Naive thymus-derived CD4-positive, alpha-beta T cell (primary cell): ENCODE measurements around the gene RNF151. TPM values are rescaled to one million over a fixed set of nuclear protein-coding genes. Genes with fewer than 3 reads are reported as not detected.
A peak's percentile ranks its signal among the peaks of the same experiment; 100 is the strongest.

Source experiments
- ATAC-seq: fragments of 150-1000 bp; cut with Tn5 transposase; 2 replicates; pipeline ENCODE4 v1.10.0; 2021; ENCODE audit warnings: mild to moderate bottlenecking, moderate library complexity
- CTCF ChIA-PET: fragments of 350-600 bp; sonication (Branson Sonifier 250); formaldehyde crosslinking; loops from one replicate; lab custom pipeline; 2021; ENCODE audit warnings: antibody characterized with exemption; lab: Charles Lee
- POLR2A ChIA-PET: fragments of 350-600 bp; sonication (Branson Sonifier 250); formaldehyde crosslinking; loops from one replicate; lab custom pipeline; 2021; ENCODE audit warnings: antibody characterized with exemption, inconsistent platforms; lab: Charles Lee
- DNase-seq, 9 donors: peaks; one replicate each; pipeline versions ENCODE4 v3.0.0 to v3.0.0-alpha.2; 2020 to 2022; ENCODE audit warnings: mixed read lengths in 1 of 9
- H3K27ac ChIP-seq: one replicate; pipeline ENCODE4 v1.7.0; 2013; ENCODE audit warnings: mild to moderate bottlenecking, low read depth, low read length, moderate library complexity
- H3K27me3 ChIP-seq, 2 donors: one replicate each; pipeline ENCODE4 v1.7.0; 2013; ENCODE audit warnings: low read length in 2 of 2, mild to moderate bottlenecking in 2 of 2, moderate library complexity in 2 of 2; ENCODE audit not compliant: control insufficient read depth in 2 of 2, insufficient read depth in 2 of 2
- H3K36me3 ChIP-seq, 3 experiments: 1 replicate in 2 of 3; 2 replicates in 1 of 3; pipeline ENCODE4 v1.7.0; 2013; ENCODE audit warnings: low read length in 3 of 3, mild to moderate bottlenecking in 3 of 3, moderate library complexity in 1 of 3; ENCODE audit not compliant: insufficient read depth in 3 of 3, control insufficient read depth in 2 of 3
- H3K4me1 ChIP-seq, 2 donors: one replicate each; pipeline ENCODE4 v1.7.0; 2013; ENCODE audit warnings: low read length in 2 of 2, mild to moderate bottlenecking in 2 of 2, moderate library complexity in 1 of 2; ENCODE audit not compliant: control insufficient read depth in 2 of 2, insufficient read depth in 2 of 2
- H3K4me3 ChIP-seq: 2 replicates; pipeline ENCODE4 v1.7.0; 2013; ENCODE audit warnings: mild to moderate bottlenecking, low read length
- H3K9me3 ChIP-seq, 3 experiments: 1 replicate in 2 of 3; 2 replicates in 1 of 3; pipeline ENCODE4 v1.7.0; 2013; ENCODE audit warnings: low read length in 3 of 3; ENCODE audit not compliant: control insufficient read depth in 2 of 3
- H3K27ac Mint-ChIP-seq, 9 donors: one replicate each; pipeline ENCODE4 v1.8.0; 2020 to 2022; ENCODE audit warnings: mixed read lengths in 9 of 9, mild to moderate bottlenecking in 8 of 9, moderate library complexity in 5 of 9, inconsistent platforms in 2 of 9
- H3K27me3 Mint-ChIP-seq, 5 donors: one replicate each; pipeline ENCODE4 v1.8.0; 2021 to 2022; ENCODE audit warnings: mixed read lengths in 5 of 5, mild to moderate bottlenecking in 1 of 5
- H3K36me3 Mint-ChIP-seq, 5 donors: one replicate each; pipeline ENCODE4 v1.8.0; 2020 to 2022; ENCODE audit warnings: mixed read lengths in 5 of 5, mild to moderate bottlenecking in 3 of 5, inconsistent platforms in 1 of 5
- H3K4me1 Mint-ChIP-seq, 7 donors: one replicate each; pipeline ENCODE4 v1.8.0; 2020 to 2022; ENCODE audit warnings: mixed read lengths in 7 of 7, mild to moderate bottlenecking in 3 of 7, inconsistent platforms in 1 of 7
- H3K4me3 Mint-ChIP-seq, 10 donors: one replicate each; pipeline ENCODE4 v1.8.0; 2020 to 2022; ENCODE audit warnings: mild to moderate bottlenecking in 10 of 10, mixed read lengths in 10 of 10, moderate library complexity in 6 of 10, inconsistent platforms in 2 of 10
- H3K9me3 Mint-ChIP-seq, 11 donors: one replicate each; pipeline ENCODE4 v1.8.0; 2020 to 2022; ENCODE audit warnings: mixed read lengths in 11 of 11, mild to moderate bottlenecking in 4 of 11, inconsistent platforms in 1 of 11, moderate library complexity in 1 of 11
- intact Hi-C, 2 donors: fragments of 100-400 bp; cut with micrococcal nuclease; formaldehyde crosslinking; loops; one replicate each; pipeline ENCODE4 v1.15.1; 2023
- polyA plus RNA-seq, 2 donors: library from polyadenylated mRNA; unstranded; fragments of 300-500 nt; fragmentation: Illumina TruSeq; gene quantifications; one replicate each; pipeline ENCODE4 v1.2.3, GENCODE V29; 2021
- total RNA-seq, 6 experiments: library from RNA in 5 of 6; stranded (reverse) in 5 of 6; gene quantifications; 1 replicate in 5 of 6; 2 replicates in 1 of 6; pipeline ENCODE4 v1.2.3 and lab custom pipeline; 2021 to 2026

Gene RNF151
- total and polyA plus RNA-seq, 7 experiments from 2014 or later: 0.51 TPM; not detected in 6

DNA sequence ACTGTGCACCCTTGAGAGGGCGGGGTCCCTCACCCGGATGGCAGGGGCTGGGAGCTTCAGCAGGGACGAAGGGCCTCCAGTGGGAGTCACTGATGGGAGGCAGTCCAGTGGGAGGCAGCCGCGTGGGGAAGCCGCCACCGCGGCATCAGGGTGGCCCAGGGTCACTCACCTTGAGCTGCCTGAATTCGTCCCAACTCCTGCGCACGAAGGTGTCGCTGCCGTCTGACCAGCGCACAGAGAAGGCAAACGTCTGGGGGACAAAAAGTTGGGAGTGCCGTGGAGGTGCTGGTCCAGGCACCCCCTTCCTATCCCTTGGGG is 14.1 kb downstream of the RNF151 start:
- H3K4me3 Mint-ChIP-seq: no peak overlapping the region

DNA sequence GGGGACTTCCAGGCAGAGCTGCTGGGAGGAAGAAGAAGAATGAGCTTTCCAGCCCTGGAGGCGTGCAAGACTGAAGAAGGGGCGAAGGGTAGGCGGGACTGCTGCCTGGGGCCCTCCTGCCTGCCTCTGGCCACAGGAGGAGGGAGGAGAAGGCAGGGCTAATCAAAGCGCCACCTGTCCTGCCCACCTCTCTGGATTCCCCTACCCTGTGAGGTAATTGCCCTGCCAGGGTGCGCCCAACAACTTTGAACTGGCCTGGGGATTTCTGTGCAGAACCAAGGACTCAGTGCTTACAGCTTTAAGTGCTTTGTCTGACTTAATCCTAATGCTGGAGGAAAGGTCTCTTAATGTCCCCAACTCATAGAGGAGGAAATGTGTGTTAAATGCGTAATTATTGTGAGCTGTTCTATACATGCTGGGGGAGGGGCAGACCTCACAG is 14.8 kb downstream of the RNF151 start, which contains the start of gene NOXO1:
Gene NOXO1 (minus strand): TSS at position 72 of the 439 bp plus-strand sequence. CDS start 290 bp downstream, outside the sequence.
- intact Hi-C loops: no loop called here
- no peak within 1 kb of the TSS for H3K4me3 ChIP-seq
- Mint-ChIP-seq H3K27ac (no peak within 1 kb of the TSS), H3K4me1 (peaks cover 0 to 26% (median 14%) of the 10 kb centered on the region in 7 donors), H3K36me3 (peaks cover 0 to 9% (median 6%) of the 10 kb centered on the region in 5 donors), H3K9me3 (no peaks in the 10 kb centered on the region), H3K4me3 (peak within 1 kb of the TSS in 7 of 10 donors; percentile 23 to 83 (median 49)), H3K27me3 (peaks cover 1 to 32% (median 8%) of the 10 kb centered on the region in 5 donors)
- DNase-seq (no peak), ATAC-seq (no peak)
- H3K27ac ChIP-seq: no peak within 1 kb of the TSS
- H3K4me1 ChIP-seq: peaks cover 0 to 13% of the 10 kb centered on the region in 2 donors
- POLR2A ChIA-PET: interaction anchor here (1.1 to 11.4 kb wide), 4 partner anchors 10 to 20 kb away, joined by 4 to 61 read pairs (median 22); partner anchors contain the start of genes RPS2 and TBL3
- CTCF ChIA-PET: no interaction called here
- H3K27me3 ChIP-seq: peaks cover 0 to 3% of the 10 kb centered on the region in 2 donors
- no peaks in the 10 kb centered on the region for H3K9me3 ChIP-seq
- peaks cover 0 to 35% (median 0%) of the 10 kb centered on the region in 3 experiments for H3K36me3 ChIP-seq

More for the DNA sequence above, 14.1 kb downstream of the RNF151 start:
- CTCF ChIA-PET: no interaction called here
- DNase-seq: no peak
- intact Hi-C loops: no loop called here
- no peaks in the 10 kb centered on the region for H3K9me3 ChIP-seq
- peaks cover 0 to 13% of the 10 kb centered on the region in 2 donors for H3K4me1 ChIP-seq
- no peak overlapping the region for H3K4me3 ChIP-seq
- ATAC-seq: no peak
- H3K27ac Mint-ChIP-seq: no peak overlapping the region
- peaks cover 0 to 32% (median 8%) of the 10 kb centered on the region in 5 donors for H3K27me3 Mint-ChIP-seq
- POLR2A ChIA-PET: interaction anchor here (0.9 to 11.4 kb wide), 5 partner anchors 9 to 174 kb away, joined by 4 to 61 read pairs (median 16); partner anchors contain the start of genes RPS2 and TBL3
- no peak overlapping the region for H3K27ac ChIP-seq
- no peaks in the 10 kb centered on the region for H3K9me3 Mint-ChIP-seq
- H3K36me3 Mint-ChIP-seq: peaks cover 0 to 12% (median 7%) of the 10 kb centered on the region in 5 donors
- peaks cover 0 to 35% (median 0%) of the 10 kb centered on the region in 3 experiments for H3K36me3 ChIP-seq
- peaks cover 0 to 3% of the 10 kb centered on the region in 2 donors for H3K27me3 ChIP-seq
- peaks cover 0 to 24% (median 14%) of the 10 kb centered on the region in 7 donors for H3K4me1 Mint-ChIP-seq

DNA sequence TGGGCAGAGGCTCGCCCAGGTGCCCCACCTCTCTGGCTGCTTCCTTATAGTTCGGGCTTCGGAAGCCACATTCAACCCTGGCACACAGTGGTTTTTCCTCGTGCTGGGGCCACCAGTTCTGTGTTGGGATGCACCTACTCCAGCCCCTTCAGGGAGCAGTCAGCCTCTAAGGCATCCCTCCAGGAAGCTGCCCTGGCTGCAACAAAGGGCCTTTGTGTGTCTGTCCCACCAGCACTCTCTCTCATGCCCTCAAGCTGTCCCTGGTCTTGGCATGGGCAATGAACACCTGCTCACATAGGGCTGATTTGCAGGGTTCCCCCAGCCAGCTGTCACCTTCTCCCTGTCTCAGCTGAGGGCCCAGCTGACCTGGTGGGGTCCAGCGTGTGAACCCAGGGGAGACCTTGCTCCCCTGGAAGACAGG is 15.4 kb downstream of the RNF151 start:
- H3K4me3 ChIP-seq: no peak overlapping the region
- Mint-ChIP-seq H3K27me3 (peaks cover 7 to 32% (median 8%) of the 10 kb centered on the region in 5 donors), H3K4me3 (peak overlapping the region in 6 of 10 donors; percentile 23 to 83 (median 64)), H3K27ac (no peak overlapping the region), H3K4me1 (peaks cover 0 to 27% (median 14%) of the 10 kb centered on the region in 7 donors), H3K9me3 (no peaks in the 10 kb centered on the region), H3K36me3 (peaks cover 0 to 12% (median 8%) of the 10 kb centered on the region in 5 donors)
- ATAC-seq: no peak
- peaks cover 0 to 3% of the 10 kb centered on the region in 2 donors for H3K27me3 ChIP-seq
- H3K36me3 ChIP-seq: peaks cover 0 to 34% (median 0%) of the 10 kb centered on the region in 3 experiments
- CTCF ChIA-PET: interaction anchor here (2.3 kb wide), 1 partner anchor 22 kb away, joined by 6 read pairs; no protein-coding TSS in a partner anchor
- POLR2A ChIA-PET: interaction anchor here (0.9 to 11.4 kb wide), 5 partner anchors 10 to 173 kb away, joined by 3 to 61 read pairs (median 18); partner anchors contain the start of genes NDUFB10, RPS2, TBL3 and TRAF7
- intact Hi-C loops: no loop called here
- H3K27ac ChIP-seq: no peak overlapping the region
- H3K9me3 ChIP-seq: no peaks in the 10 kb centered on the region
- H3K4me1 ChIP-seq: peaks cover 0 to 13% of the 10 kb centered on the region in 2 donors
- no peak for DNase-seq

DNA sequence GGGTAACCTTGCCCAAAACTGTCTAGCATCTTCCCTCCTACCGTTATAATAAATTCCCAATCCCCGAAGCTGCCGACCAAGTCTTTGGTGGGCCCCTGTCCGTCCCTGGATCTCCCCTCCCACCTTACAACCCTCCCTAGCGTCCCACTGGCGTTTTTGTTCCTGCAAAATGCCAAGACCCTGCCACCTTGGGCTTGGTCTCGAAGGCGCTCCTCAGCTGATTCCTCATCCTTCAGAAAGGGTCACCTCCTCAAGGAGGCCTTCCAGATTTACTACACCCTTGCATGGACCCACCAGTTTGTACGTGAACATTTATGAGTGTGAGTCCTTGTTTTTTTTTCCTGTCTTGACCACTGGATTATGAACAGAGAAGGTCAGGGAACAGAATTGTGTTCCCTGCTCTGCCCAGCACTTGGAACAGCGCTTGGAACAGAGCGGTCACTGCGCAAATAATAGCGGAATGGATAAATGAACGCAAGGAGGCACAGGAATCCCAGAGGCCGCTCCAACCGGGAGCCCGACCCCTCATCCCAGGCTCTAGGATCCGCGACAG is 16.4 kb downstream of the RNF151 start:
- H3K36me3 Mint-ChIP-seq: peaks cover 0 to 8% (median 4%) of the 10 kb centered on the region in 5 donors
- no peak for ATAC-seq
- H3K27me3 ChIP-seq: peaks cover 0 to 3% of the 10 kb centered on the region in 2 donors

DNA sequence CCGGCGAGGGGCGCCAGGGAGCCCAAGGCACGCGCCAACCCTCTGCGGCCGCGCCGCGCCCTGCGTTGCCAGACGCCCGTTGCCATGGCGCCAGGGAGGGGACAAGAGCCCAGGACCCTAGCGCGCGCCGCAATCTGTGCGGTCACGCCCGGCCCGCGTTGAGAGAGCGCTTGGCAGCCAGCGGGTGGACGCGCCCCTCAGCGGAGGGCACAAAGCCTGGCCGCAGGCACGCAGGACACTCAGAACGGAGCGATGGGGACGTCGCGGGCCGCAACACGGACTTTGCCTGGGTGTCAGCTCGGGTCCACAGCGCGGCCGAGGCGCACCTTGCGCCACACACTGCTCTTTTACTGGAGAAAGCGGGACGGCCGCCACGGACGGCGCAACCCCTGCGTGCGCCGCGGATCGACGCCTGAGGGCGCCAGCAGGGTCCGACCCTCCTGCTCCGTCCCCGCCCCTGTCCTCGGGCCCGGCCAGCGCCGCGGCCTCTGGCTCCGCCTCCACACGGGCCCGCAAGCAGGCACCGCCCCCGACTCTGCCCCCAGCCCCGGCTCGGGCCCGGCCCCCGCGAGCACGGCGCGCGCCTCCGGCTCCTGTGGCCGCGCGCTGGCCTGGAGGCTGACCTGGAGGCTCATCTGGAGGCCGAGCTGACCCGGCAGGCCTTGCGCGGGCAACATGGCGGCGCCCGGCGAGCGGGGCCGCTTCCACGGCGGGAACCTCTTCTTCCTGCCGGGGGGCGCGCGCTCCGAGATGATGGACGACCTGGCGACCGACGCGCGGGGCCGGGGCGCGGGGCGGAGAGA is 17.1 kb downstream of the RNF151 start, which contains the start of gene GFER:
Gene GFER (plus strand): TSS at position 650 of the 803 bp plus-strand sequence. CDS start 26 bp downstream, at position 676.
- no peaks in the 10 kb centered on the region for H3K9me3 ChIP-seq
- peaks cover 0 to 13% of the 10 kb centered on the region in 2 donors for H3K4me1 ChIP-seq
- peak within 1 kb of the TSS; percentile 71 for H3K4me3 ChIP-seq
- Mint-ChIP-seq H3K27ac (peak within 1 kb of the TSS; percentile 4 to 89 (median 71)), H3K27me3 (peaks cover 11 to 37% (median 14%) of the 10 kb centered on the region in 5 donors), H3K36me3 (peaks cover 0 to 8% (median 4%) of the 10 kb centered on the region in 5 donors), H3K4me3 (peak within 1 kb of the TSS; percentile 66 to 90 (median 84)), H3K4me1 (peaks cover 2 to 27% (median 17%) of the 10 kb centered on the region in 7 donors), H3K9me3 (no peaks in the 10 kb centered on the region)
- peaks cover 0 to 3% of the 10 kb centered on the region in 2 donors for H3K27me3 ChIP-seq
- ChIA-PET POLR2A (interaction anchor here (0.9 to 11.4 kb wide), 9 partner anchors 8 to 221 kb away, joined by 3 to 61 read pairs (median 8); partner anchors contain the start of genes MLST8, RPS2, TBL3 and TRAF7), CTCF (interaction anchor here (2.3 kb wide), 1 partner anchor 20 kb away, joined by 6 read pairs; no protein-coding TSS in a partner anchor)
- ATAC-seq (peak; percentile 89), DNase-seq (peak in 7 of 9 donors; percentile 24 to 88 (median 48))
- peaks cover 0 to 16% (median 0%) of the 10 kb centered on the region in 3 experiments for H3K36me3 ChIP-seq
- H3K27ac ChIP-seq: peak within 1 kb of the TSS; percentile 69
- intact Hi-C loops: loop anchor here (1.0 kb wide), 2 partner anchors 9 to 24 kb away; partner anchors contain the start of gene NDUFB10 (in 1 of the 2)

More for the DNA sequence above, 16.4 kb downstream of the RNF151 start:
- peak overlapping the region in 5 of 9 donors; percentile 4 to 63 (median 38) for H3K27ac Mint-ChIP-seq
- H3K4me1 Mint-ChIP-seq: peaks cover 0 to 27% (median 14%) of the 10 kb centered on the region in 7 donors
- ChIA-PET CTCF (interaction anchor here (2.3 kb wide), 1 partner anchor 21 kb away, joined by 6 read pairs; no protein-coding TSS in a partner anchor), POLR2A (interaction anchor here (1.6 to 11.4 kb wide), 5 partner anchors 9 to 172 kb away, joined by 8 to 61 read pairs (median 18); partner anchors contain the start of genes RPS2, TBL3, TRAF7 and ZNF598)
- Histone ChIP-seq H3K4me3 (peak overlapping the region; percentile 71), H3K4me1 (peaks cover 0 to 13% of the 10 kb centered on the region in 2 donors), H3K9me3 (no peaks in the 10 kb centered on the region), H3K27ac (peak overlapping the region; percentile 69), H3K36me3 (peaks cover 0 to 23% (median 0%) of the 10 kb centered on the region in 3 experiments)
- intact Hi-C loops: no loop called here
- no peaks in the 10 kb centered on the region for H3K9me3 Mint-ChIP-seq
- no peak for DNase-seq
- H3K4me3 Mint-ChIP-seq: peak overlapping the region; percentile 66 to 90 (median 81)
- H3K27me3 Mint-ChIP-seq: peaks cover 7 to 33% (median 10%) of the 10 kb centered on the region in 5 donors
